Tibial artery (tissue), 4 donors: Measurements from ENCODE around the gene TICAM1.

Experiments used
- DNase-seq, 2 donors: peaks; one replicate each; pipeline ENCODE4 v3.0.0-alpha.2; 2019
- H3K27ac ChIP-seq, 2 donors: fragments of 200-600 bp; sonication (generic) in 1 of 2; 1 replicate in 1 of 2; 2 replicates in 1 of 2; pipeline ENCODE4 v1.5.1; 2018 to 2019; ENCODE audit warnings: mild to moderate bottlenecking in 1 of 2
- H3K27me3 ChIP-seq, 2 donors: fragments of 200-600 bp; sonication (generic) in 1 of 2; one replicate each; pipeline versions ENCODE4 v1.5.1 to v1.6.0; 2016 to 2019
- H3K36me3 ChIP-seq, 3 donors: fragments of 200-600 bp; sonication (generic) in 2 of 3; one replicate each; pipeline ENCODE4 v1.5.1; 2016 to 2019; ENCODE audit warnings: mild to moderate bottlenecking in 2 of 3
- H3K4me1 ChIP-seq, 4 donors: fragments of 200-600 bp; sonication (generic) in 2 of 4; 1 replicate in 3 of 4; 2 replicates in 1 of 4; pipeline ENCODE4 v1.5.1; 2016 to 2019
- H3K4me3 ChIP-seq, 2 donors: fragments of 200-600 bp; sonication (generic) in 1 of 2; 1 replicate in 1 of 2; 2 replicates in 1 of 2; pipeline ENCODE4 v1.5.1; 2018 to 2019; ENCODE audit warnings: mild to moderate bottlenecking in 2 of 2
- H3K9me3 ChIP-seq, 3 donors: fragments of 200-600 bp; sonication (generic) in 1 of 3; one replicate each; pipeline ENCODE4 v1.5.1; 2016 to 2019
- CTCF ChIP-seq, 2 experiments: fragments of 200-600 bp in 1 of 2; fragments of 450-650 bp in 1 of 2; IDR thresholded peaks; one replicate each; pipeline ENCODE4 v1.5.1; 2017 to 2019; ENCODE audit warnings: antibody characterized with exemption in 2 of 2, mild to moderate bottlenecking in 1 of 2, moderate library complexity in 1 of 2
- intact Hi-C: fragments of 100-400 bp; cut with DNase I; formaldehyde crosslinking; loops from one replicate; pipeline ENCODE4 v1.15.0; 2023; ENCODE audit warnings: low total_unique reads

TICAM1 gene

GRCh38 chr19:4821265-4821664 lies 10.2 kb downstream of the TICAM1 start:
- intact Hi-C loops: no loop called here
- TF ChIP-seq CTCF (IDR thresholded peaks at IDR 0.05): no peak
- DNase-seq: no peak

GRCh38 chr19:4817467-4818277 lies 13.8 kb downstream of the TICAM1 start:
- no peak for TF ChIP-seq CTCF (IDR thresholded peaks at IDR 0.05)
- Histone ChIP-seq H3K4me3 (no peak overlapping the region), H3K27me3 (no peaks in the 10 kb centered on the region), H3K4me1 (peaks cover 0 to 32% (median 24%) of the 10 kb centered on the region in 4 donors), H3K9me3 (no peaks in the 10 kb centered on the region), H3K27ac (no peak overlapping the region), H3K36me3 (peaks cover 27 to 43% (median 31%) of the 10 kb centered on the region in 3 donors)
- DNase-seq: no peak
- intact Hi-C loops: no loop called here

More at GRCh38 chr19:4821265-4821664, 10.2 kb downstream of the TICAM1 start:
- H3K4me1 ChIP-seq: peaks cover 0 to 4% (median under 1%) of the 10 kb centered on the region in 4 donors
- H3K9me3 ChIP-seq: no peaks in the 10 kb centered on the region
- H3K4me3 ChIP-seq: no peak overlapping the region
- no peak overlapping the region for H3K27ac ChIP-seq
- no peaks in the 10 kb centered on the region for H3K27me3 ChIP-seq
- H3K36me3 ChIP-seq: peaks cover 26 to 55% (median 29%) of the 10 kb centered on the region in 3 donors

DNA sequence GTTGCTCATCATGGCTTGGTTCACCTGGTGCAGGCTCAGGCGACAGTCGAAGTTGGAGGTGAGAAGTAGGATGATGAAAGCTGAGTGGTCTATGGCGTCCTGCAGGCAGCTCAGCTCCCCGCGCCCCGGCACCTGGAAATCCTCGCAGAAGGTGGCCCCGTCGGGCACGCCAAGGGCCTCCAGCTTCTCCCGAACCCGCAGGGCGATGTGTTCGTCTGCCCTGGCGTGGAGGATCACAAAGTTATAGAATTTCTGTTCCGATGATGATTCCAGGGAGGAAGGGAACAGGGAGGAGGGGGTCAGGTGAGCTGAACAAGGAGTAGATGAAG lies 14.6 kb downstream of the TICAM1 start:
- Histone ChIP-seq H3K4me1 (peaks cover 0 to 40% (median 28%) of the 10 kb centered on the region in 4 donors), H3K36me3 (peaks cover 27 to 37% (median 31%) of the 10 kb centered on the region in 3 donors), H3K9me3 (no peaks in the 10 kb centered on the region), H3K4me3 (no peak overlapping the region), H3K27ac (no peak overlapping the region), H3K27me3 (no peaks in the 10 kb centered on the region)
- DNase-seq: no peak
- no peak for TF ChIP-seq CTCF (IDR thresholded peaks at IDR 0.05)
- intact Hi-C loops: no loop called here

DNA sequence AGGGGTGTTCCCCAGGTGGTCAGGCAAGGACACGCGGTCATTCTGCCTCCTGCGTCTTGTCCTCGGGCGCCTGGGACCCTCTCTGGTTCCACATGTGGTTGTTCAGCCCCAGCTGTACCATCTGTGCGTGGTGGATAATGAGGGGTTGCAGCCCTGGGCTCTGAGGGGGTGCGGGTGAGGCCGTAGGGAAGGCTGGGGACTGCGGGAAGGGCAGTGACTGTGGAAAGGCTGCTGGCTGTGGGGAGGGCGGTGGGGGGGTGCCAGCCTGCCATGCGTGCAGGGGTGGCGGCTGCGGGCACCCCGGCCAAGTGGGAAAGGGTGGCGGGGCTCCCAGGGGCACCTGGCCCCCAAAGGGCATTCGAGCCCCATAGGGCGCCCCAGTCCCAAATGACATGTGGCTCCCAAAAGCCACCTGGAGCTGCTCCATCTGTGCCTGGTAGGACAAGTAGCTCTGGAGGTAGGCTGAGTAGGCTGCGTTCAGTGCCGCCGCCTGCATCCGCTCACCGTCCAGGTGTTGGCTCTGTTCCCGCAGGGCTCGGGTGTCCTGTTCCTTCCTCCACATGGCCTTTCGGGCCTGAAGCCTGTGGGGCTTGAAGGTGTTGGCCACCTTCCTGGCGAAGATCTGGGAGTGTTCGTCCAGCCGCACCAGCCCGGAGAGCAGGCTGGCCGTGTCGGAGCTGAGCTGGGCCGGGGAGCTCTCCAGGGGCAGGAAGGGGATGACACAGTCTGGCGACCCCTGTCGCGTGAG lies 15.1 kb downstream of the TICAM1 start:
- Histone ChIP-seq H3K4me3 (no peak overlapping the region), H3K27me3 (no peaks in the 10 kb centered on the region), H3K4me1 (peaks cover 0 to 43% (median 30%) of the 10 kb centered on the region in 4 donors), H3K36me3 (peaks cover 27 to 37% (median 31%) of the 10 kb centered on the region in 3 donors), H3K9me3 (no peaks in the 10 kb centered on the region), H3K27ac (peak overlapping the region; percentile 51)
- TF ChIP-seq CTCF (IDR thresholded peaks at IDR 0.05): no peak
- intact Hi-C loops: no loop called here
- DNase-seq: no peak

DNA sequence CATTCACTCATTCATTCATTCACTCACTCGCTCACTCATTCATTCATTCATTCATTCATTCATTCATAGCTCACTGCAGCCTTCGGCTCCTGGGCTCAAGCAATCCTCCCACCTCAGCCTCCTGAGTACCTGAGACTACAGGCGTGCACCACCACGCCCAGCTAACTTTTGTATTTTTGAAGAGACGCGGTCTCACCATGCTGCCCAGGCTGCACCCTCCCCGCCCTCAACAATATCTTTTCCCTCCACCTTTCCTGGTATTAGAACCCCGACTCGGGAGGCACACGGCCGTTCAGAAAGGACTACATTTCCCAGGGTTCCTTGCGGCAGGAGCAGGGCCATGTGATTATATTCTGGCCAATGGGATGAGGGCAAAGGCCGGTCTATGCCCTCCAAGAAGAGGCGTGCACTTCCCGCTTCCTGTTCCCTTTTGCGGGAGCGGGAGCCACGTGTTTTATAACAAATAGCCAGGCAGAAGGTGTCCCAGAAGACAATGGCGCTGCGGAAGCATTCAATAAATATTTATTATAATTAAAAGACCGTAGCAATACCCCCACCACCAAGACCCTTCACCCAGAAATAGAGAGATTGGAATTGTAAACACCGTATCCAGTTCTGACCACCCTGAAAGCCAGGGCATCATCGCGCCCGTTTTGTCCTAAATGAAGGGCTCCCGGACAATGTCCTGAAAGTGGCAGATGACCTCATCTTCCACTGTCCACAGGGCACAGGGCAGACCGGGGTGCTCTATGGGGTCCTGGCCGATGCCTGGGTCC lies 15.9 kb downstream of the TICAM1 start:
- Histone ChIP-seq H3K4me3 (peak overlapping the region in 1 of 2 donors; percentile 10), H3K9me3 (no peaks in the 10 kb centered on the region), H3K4me1 (peaks cover 0 to 43% (median 30%) of the 10 kb centered on the region in 4 donors), H3K27ac (peak overlapping the region; percentile 51), H3K27me3 (no peaks in the 10 kb centered on the region), H3K36me3 (peaks cover 27 to 37% (median 31%) of the 10 kb centered on the region in 3 donors)
- intact Hi-C loops: no loop called here
- no peak for TF ChIP-seq CTCF (IDR thresholded peaks at IDR 0.05)
- peak; percentile 92 to 93 for DNase-seq
